ENCODE results near the gene ERBB4.

The ERBB4 gene

GRCh38 chr2:211405036-211405435 is 1133.6 kb downstream of the ERBB4 start:
- no peak for DNase-seq (ENCODE audit: low spot score)

- DNase-seq (ENCODE audit: low spot score): no peak
Measured at GRCh38 chr2:211404098-211404497, 1134.5 kb downstream of the ERBB4 start.

- DNase-seq (ENCODE audit: low spot score): no peak
Measured at GRCh38 chr2:211401328-211401727, 1137.3 kb downstream of the ERBB4 start.

- no peak for DNase-seq (ENCODE audit: low spot score)
Measured at GRCh38 chr2:211397764-211398163, 1140.8 kb downstream of the ERBB4 start.

- DNase-seq (ENCODE audit: low spot score): no peak
Measured at GRCh38 chr2:211396815-211397214, 1141.8 kb downstream of the ERBB4 start.

GRCh38 chr2:211391189-211391567 is 1147.4 kb downstream of the ERBB4 start:
- no peak for DNase-seq (ENCODE audit: low spot score)

- no peak for DNase-seq (ENCODE audit: low spot score)
Measured at GRCh38 chr2:211390536-211391188, 1147.9 kb downstream of the ERBB4 start.

- no peak for DNase-seq (ENCODE audit: low spot score)
Measured at GRCh38 chr2:211387734-211388133, 1150.9 kb downstream of the ERBB4 start.

GRCh38 chr2:211380041-211380440 is 1158.6 kb downstream of the ERBB4 start:
- DNase-seq (ENCODE audit: low spot score): no peak

- DNase-seq (ENCODE audit: low spot score): no peak
Measured at GRCh38 chr2:211376410-211376809, 1162.2 kb downstream of the ERBB4 start.

- no peak for DNase-seq (ENCODE audit: low spot score)
Measured at GRCh38 chr2:211373203-211373602, 1165.4 kb downstream of the ERBB4 start.

- no peak for DNase-seq (ENCODE audit: low spot score)
Measured at GRCh38 chr2:211371465-211371864, 1167.1 kb downstream of the ERBB4 start.

GRCh38 chr2:211368467-211368866 is 1170.1 kb downstream of the ERBB4 start:
- no peak for DNase-seq (ENCODE audit: low spot score)

GRCh38 chr2:211367711-211368110 is 1170.9 kb downstream of the ERBB4 start:
- no peak for DNase-seq (ENCODE audit: low spot score)

- DNase-seq (ENCODE audit: low spot score): no peak
Measured at GRCh38 chr2:211367293-211367692, 1171.3 kb downstream of the ERBB4 start.

- DNase-seq (ENCODE audit: low spot score): no peak
Measured at GRCh38 chr2:211364911-211365310, 1173.7 kb downstream of the ERBB4 start.

- no peak for DNase-seq (ENCODE audit: low spot score)
Measured at GRCh38 chr2:211361383-211361782, 1177.2 kb downstream of the ERBB4 start.

- no peak for DNase-seq (ENCODE audit: low spot score)
Measured at GRCh38 chr2:211359347-211359746, 1179.3 kb downstream of the ERBB4 start.

- DNase-seq (ENCODE audit: low spot score): no peak
Measured at GRCh38 chr2:211358504-211358903, 1180.1 kb downstream of the ERBB4 start.

GRCh38 chr2:211354481-211354880 is 1184.1 kb downstream of the ERBB4 start:
- DNase-seq (ENCODE audit: low spot score): no peak

- DNase-seq (ENCODE audit: low spot score): no peak
Measured at GRCh38 chr2:211351987-211352386, 1186.6 kb downstream of the ERBB4 start.

GRCh38 chr2:211349031-211349430 is 1189.6 kb downstream of the ERBB4 start:
- DNase-seq (ENCODE audit: low spot score): no peak

- no peak for DNase-seq (ENCODE audit: low spot score)
Measured at GRCh38 chr2:211347328-211347727, 1191.3 kb downstream of the ERBB4 start.

GRCh38 chr2:211344289-211344688 is 1194.3 kb downstream of the ERBB4 start:
- no peak for DNase-seq (ENCODE audit: low spot score)

- no peak for DNase-seq (ENCODE audit: low spot score)
Measured at GRCh38 chr2:211333377-211333776, 1205.2 kb downstream of the ERBB4 start.
